SJCRH30 (cell line): ENCODE results near the gene CD58. TPM values are rescaled to one million over a fixed set of nuclear protein-coding genes. Genes with fewer than 3 reads are reported as not detected.
A peak's percentile ranks its signal among the peaks of the same experiment; 100 is the strongest.

Experiments
- DNase-seq, 2 experiments: peaks; one replicate each; pipeline ENCODE4 v3.0.0-alpha.2; 2015 to 2020
- H3K27ac ChIP-seq: fragments of 250-450 bp; sonication (Bioruptor Pico); 2 replicates; pipeline ENCODE4 v1.5.1; 2020; ENCODE audit warnings: mild to moderate bottlenecking, moderate library complexity
- H3K27me3 ChIP-seq: fragments of 250-450 bp; sonication (Bioruptor Pico); 2 replicates; pipeline ENCODE4 v1.5.1; 2020; ENCODE audit warnings: mild to moderate bottlenecking, moderate library complexity
- H3K36me3 ChIP-seq: fragments of 250-450 bp; sonication (Bioruptor Pico); 2 replicates; pipeline ENCODE4 v1.5.1; 2020; ENCODE audit warnings: mild to moderate bottlenecking, moderate library complexity
- H3K4me1 ChIP-seq: fragments of 250-450 bp; sonication (Bioruptor Pico); 2 replicates; pipeline ENCODE4 v1.5.1; 2020; ENCODE audit warnings: mild to moderate bottlenecking, moderate library complexity
- H3K4me3 ChIP-seq: fragments of 250-450 bp; sonication (Bioruptor Pico); 2 replicates; pipeline ENCODE4 v1.5.1; 2020; ENCODE audit warnings: mild to moderate bottlenecking, moderate library complexity
- H3K9me3 ChIP-seq: fragments of 250-450 bp; sonication (Bioruptor Pico); replicated peaks from 2 replicates; pipeline ENCODE4 v1.5.1; 2020; ENCODE audit warnings: mild to moderate bottlenecking, moderate library complexity
- total RNA-seq: library from RNA; depleted of rRNA; stranded (reverse); fragments of >200 nt; shearing (Covaris generic); gene quantifications from 2 replicates; pipeline ENCODE4 v1.2.3, GENCODE V29; 2014

Gene CD58
- total RNA-seq, 1 experiment from 2014 or later, result 30.1 TPM

GRCh38 chr1:116494353-116494692 lies 76.5 kb downstream of the CD58 start:
- Histone ChIP-seq H3K4me3 (no peak overlapping the region), H3K27ac (no peak overlapping the region), H3K4me1 (peaks cover 8% of the 10 kb centered on the region), H3K27me3 (no peaks in the 10 kb centered on the region), H3K36me3 (no peaks in the 10 kb centered on the region), H3K9me3 (no peaks in the 10 kb centered on the region)
- no peak for DNase-seq

DNA sequence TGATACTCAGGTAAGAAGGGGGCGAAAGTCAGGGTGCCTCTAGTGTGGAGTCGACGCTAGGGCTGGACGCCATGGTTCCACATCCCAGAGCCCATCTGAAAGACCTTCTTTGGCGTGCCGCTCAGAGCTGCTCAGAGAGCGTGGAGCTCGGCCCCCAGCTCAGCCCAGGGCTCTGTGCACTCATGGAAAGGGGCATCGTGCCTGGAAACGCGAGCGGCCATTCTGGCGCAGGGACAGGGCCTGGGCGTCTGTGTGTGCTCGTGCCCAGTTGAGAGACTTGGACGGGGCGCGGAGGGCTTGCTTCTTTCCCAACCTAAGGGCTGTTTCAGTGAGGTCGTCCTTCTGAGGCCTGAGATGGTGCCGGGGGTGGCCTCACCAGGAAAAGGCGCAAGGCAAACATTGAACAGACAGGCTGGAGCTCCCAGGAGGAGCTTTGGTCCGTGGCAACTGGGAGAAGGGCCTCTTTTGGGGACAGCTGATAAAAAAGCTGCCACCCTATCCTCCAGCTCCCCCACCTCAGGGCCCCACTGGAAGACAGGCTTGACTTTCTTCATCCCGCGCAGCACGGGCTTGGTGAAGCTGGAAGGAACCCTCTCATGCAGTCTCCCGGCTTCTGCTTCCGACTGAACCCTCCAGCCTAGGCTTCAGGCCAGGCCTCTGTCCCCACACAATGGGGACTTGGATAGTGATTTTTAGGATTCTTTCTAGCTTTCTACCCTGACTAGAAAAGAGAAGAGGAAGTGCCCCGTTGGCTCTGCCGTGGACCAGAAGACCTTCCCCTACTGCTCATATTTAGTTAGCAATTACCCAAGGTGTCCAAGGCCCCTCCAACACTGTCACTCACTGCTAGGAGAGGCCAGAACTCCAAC lies 77.1 kb downstream of the CD58 start:
- no peaks in the 10 kb centered on the region for H3K36me3 ChIP-seq
- DNase-seq, result no peak
- no peak overlapping the region for H3K4me3 ChIP-seq
- no peaks in the 10 kb centered on the region for H3K27me3 ChIP-seq
- H3K9me3 ChIP-seq, result no peaks in the 10 kb centered on the region
- no peak overlapping the region for H3K27ac ChIP-seq
- H3K4me1 ChIP-seq, result peaks cover 14% of the 10 kb centered on the region

- no peak for DNase-seq
- H3K27ac ChIP-seq, result no peak overlapping the region
Measured at GRCh38 chr1:116493036-116493435, 77.8 kb downstream of the CD58 start.

GRCh38 chr1:116492358-116492811 lies 78.4 kb downstream of the CD58 start:
- Histone ChIP-seq H3K4me1 (peaks cover 26% of the 10 kb centered on the region), H3K36me3 (no peaks in the 10 kb centered on the region), H3K4me3 (no peak overlapping the region), H3K9me3 (no peaks in the 10 kb centered on the region), H3K27me3 (no peaks in the 10 kb centered on the region), H3K27ac (no peak overlapping the region)
- no peak for DNase-seq

More at GRCh38 chr1:116493036-116493435, 77.8 kb downstream of the CD58 start:
- no peaks in the 10 kb centered on the region for H3K27me3 ChIP-seq
- H3K4me1 ChIP-seq, result peaks cover 19% of the 10 kb centered on the region
- H3K36me3 ChIP-seq, result no peaks in the 10 kb centered on the region
- H3K4me3 ChIP-seq, result no peak overlapping the region
- H3K9me3 ChIP-seq, result no peaks in the 10 kb centered on the region

DNA sequence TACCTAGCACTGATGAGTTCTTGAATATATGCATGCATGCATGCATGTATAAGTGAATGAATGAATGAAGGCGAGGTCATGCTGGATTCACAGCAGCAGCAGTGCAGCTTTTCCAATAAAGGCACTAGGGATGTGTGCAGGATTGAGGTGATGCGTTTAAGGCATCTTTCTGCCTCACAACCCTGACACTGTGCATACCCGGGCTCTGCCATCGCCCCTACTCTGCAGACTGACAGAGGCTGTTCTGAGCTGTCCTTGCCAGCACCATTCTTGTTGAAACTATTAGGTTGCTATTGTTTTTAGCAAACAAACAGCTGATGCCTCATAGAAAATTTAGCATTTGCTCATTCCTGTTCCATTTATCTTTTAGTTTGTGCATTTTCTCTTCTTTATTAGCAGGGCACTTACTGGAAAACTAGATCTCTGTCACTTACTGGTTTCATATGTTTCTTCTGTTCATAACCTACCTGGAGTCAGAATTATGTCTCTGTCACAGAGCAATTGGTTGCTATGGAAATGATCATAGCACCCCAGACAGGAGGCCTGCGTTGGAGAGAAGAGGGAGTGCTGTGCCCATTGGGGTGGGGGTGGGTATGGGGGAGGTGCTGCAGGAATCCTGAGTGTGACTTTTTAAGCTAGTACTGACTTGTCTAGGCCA lies 79.0 kb downstream of the CD58 start:
- Histone ChIP-seq H3K27ac (no peak overlapping the region), H3K9me3 (no peaks in the 10 kb centered on the region), H3K4me1 (peaks cover 26% of the 10 kb centered on the region), H3K36me3 (no peaks in the 10 kb centered on the region), H3K4me3 (no peak overlapping the region), H3K27me3 (no peaks in the 10 kb centered on the region)
- DNase-seq, result no peak

GRCh38 chr1:116490588-116490987 lies 80.2 kb downstream of the CD58 start:
- peaks cover 26% of the 10 kb centered on the region for H3K4me1 ChIP-seq
- no peaks in the 10 kb centered on the region for H3K27me3 ChIP-seq
- no peaks in the 10 kb centered on the region for H3K9me3 ChIP-seq
- DNase-seq, result peak in 1 of 2 experiments; percentile 43
- no peak overlapping the region for H3K4me3 ChIP-seq
- H3K36me3 ChIP-seq, result no peaks in the 10 kb centered on the region
- no peak overlapping the region for H3K27ac ChIP-seq

DNA sequence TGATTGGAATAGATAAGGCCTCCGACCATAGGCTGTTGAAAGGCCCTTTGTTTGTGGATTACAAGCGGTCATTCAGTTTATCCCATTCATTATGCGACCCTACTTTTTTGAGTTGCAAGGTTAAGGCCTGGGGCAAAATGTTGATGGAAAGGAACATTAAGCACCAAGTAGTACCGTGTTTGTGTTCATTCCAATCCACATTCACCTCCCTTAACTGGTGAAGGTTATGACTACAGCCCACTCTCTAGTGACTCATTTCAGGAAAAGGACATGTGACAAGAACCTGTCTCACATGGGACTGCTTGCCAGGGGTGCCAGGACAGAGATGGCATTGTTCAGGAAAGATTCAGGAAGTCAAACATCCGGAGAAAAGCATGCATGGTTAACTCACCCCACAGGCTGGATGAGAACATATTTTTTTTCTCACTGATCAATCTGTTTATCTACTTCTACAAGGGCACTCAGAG lies 81.6 kb downstream of the CD58 start:
- H3K4me3 ChIP-seq, result no peak overlapping the region
- peak; percentile 60 to 82 for DNase-seq
- no peaks in the 10 kb centered on the region for H3K36me3 ChIP-seq
- H3K27ac ChIP-seq, result peak overlapping the region; percentile 23
- H3K27me3 ChIP-seq, result no peaks in the 10 kb centered on the region
- H3K4me1 ChIP-seq, result peaks cover 31% of the 10 kb centered on the region
- no peaks in the 10 kb centered on the region for H3K9me3 ChIP-seq

- Histone ChIP-seq H3K36me3 (no peaks in the 10 kb centered on the region), H3K27ac (no peak overlapping the region), H3K4me1 (peaks cover 31% of the 10 kb centered on the region), H3K27me3 (no peaks in the 10 kb centered on the region), H3K9me3 (no peaks in the 10 kb centered on the region), H3K4me3 (no peak overlapping the region)
- peak in 1 of 2 experiments; percentile 53 for DNase-seq
Measured at GRCh38 chr1:116488071-116488470, 82.8 kb downstream of the CD58 start.

GRCh38 chr1:116487583-116487982 lies 83.2 kb downstream of the CD58 start:
- Histone ChIP-seq H3K27ac (no peak overlapping the region), H3K4me3 (no peak overlapping the region)

GRCh38 chr1:116487031-116487430 lies 83.8 kb downstream of the CD58 start:
- H3K9me3 ChIP-seq, result no peaks in the 10 kb centered on the region
- H3K27ac ChIP-seq, result no peak overlapping the region

More at GRCh38 chr1:116487583-116487982, 83.2 kb downstream of the CD58 start:
- Histone ChIP-seq H3K9me3 (no peaks in the 10 kb centered on the region), H3K36me3 (no peaks in the 10 kb centered on the region), H3K4me1 (peaks cover 31% of the 10 kb centered on the region), H3K27me3 (no peaks in the 10 kb centered on the region)
- DNase-seq, result peak in 1 of 2 experiments; percentile 37

DNA sequence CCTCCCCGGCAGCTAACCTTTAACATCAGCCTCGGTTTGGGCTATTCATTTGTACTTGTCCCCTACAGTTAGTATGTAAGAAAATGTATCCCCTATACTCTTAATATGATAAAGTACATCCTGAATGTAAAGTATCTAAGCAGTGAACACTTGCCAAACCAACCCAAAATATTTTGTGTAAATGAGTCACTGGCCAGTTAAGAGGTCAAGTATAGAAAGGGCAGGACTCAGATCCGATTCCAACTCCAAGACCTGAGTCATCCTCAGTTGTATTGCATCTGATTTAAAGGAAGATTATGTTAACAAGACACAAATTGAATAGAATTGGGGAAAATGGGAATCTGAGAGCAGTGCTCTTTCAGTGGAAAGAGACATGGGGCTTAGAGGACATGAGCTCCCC lies 84.4 kb downstream of the CD58 start:
- Histone ChIP-seq H3K27ac (no peak overlapping the region), H3K9me3 (no peaks in the 10 kb centered on the region), H3K27me3 (no peaks in the 10 kb centered on the region), H3K36me3 (no peaks in the 10 kb centered on the region), H3K4me1 (peaks cover 31% of the 10 kb centered on the region), H3K4me3 (no peak overlapping the region)
- no peak for DNase-seq

More at GRCh38 chr1:116487031-116487430, 83.8 kb downstream of the CD58 start:
- Histone ChIP-seq H3K27me3 (no peaks in the 10 kb centered on the region), H3K36me3 (no peaks in the 10 kb centered on the region), H3K4me1 (peaks cover 31% of the 10 kb centered on the region), H3K4me3 (no peak overlapping the region)
- DNase-seq, result no peak

GRCh38 chr1:116485976-116486375 lies 84.8 kb downstream of the CD58 start:
- no peak for DNase-seq
- Histone ChIP-seq H3K27ac (no peak overlapping the region), H3K4me3 (no peak overlapping the region), H3K9me3 (no peaks in the 10 kb centered on the region), H3K4me1 (peaks cover 31% of the 10 kb centered on the region), H3K27me3 (no peaks in the 10 kb centered on the region), H3K36me3 (no peaks in the 10 kb centered on the region)

GRCh38 chr1:116485071-116485735 lies 85.6 kb downstream of the CD58 start:
- DNase-seq, result peak; percentile 85 to 95
- no peaks in the 10 kb centered on the region for H3K36me3 ChIP-seq
- H3K4me1 ChIP-seq, result peaks cover 31% of the 10 kb centered on the region
- no peak overlapping the region for H3K4me3 ChIP-seq
- H3K27me3 ChIP-seq, result no peaks in the 10 kb centered on the region
- H3K27ac ChIP-seq, result no peak overlapping the region
- H3K9me3 ChIP-seq, result no peaks in the 10 kb centered on the region

GRCh38 chr1:116483481-116484309 lies 87.1 kb downstream of the CD58 start:
- H3K36me3 ChIP-seq, result no peaks in the 10 kb centered on the region
- no peak for DNase-seq
- H3K9me3 ChIP-seq, result no peaks in the 10 kb centered on the region
- no peak overlapping the region for H3K27ac ChIP-seq
- peaks cover 16% of the 10 kb centered on the region for H3K4me1 ChIP-seq
- H3K27me3 ChIP-seq, result no peaks in the 10 kb centered on the region; the same call in 1 of the 2 replicates
- no peak overlapping the region for H3K4me3 ChIP-seq
